8988T (cell line): ENCODE data around the gene NPSR1.
"Not testable (repeated sequence)": the region's sequence is repeated elsewhere in the genome, so short reads cannot be mapped to it uniquely, and the experiment has no call there.

Experiments
- DNase-seq: peaks from one replicate; pipeline ENCODE4 v3.0.0; 2011

Gene NPSR1

DNA sequence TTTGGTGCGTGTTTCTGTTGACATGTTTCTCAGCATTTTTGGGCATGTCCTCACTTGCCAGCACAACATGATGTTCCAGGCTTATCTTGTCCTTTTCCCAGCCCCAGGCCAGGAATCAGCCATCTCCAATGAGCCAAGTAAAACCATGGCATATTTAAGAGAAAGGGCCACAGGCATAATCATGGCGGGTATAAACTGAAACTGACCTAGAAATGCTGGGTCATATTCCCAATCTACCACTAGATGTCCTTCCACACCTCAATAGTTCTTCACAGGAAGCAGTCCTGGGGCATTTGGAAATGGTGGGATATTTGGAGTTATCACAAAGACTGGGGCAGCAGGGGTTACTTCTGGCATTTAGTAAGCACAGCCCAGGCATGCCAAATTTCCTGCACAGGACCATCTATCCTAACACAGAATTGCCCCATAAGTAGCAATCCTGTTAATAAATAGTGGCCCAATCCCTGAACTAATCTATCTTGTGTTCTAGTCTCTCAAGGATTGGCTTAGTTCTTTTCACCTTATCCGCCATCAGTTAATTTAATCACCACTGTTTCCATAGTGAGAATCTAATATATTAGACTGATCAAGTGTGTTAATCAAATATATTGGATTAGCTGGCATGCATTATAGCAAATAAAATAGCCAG, 101.6 kb downstream of the NPSR1 start:
- DNase-seq: no peak

DNA sequence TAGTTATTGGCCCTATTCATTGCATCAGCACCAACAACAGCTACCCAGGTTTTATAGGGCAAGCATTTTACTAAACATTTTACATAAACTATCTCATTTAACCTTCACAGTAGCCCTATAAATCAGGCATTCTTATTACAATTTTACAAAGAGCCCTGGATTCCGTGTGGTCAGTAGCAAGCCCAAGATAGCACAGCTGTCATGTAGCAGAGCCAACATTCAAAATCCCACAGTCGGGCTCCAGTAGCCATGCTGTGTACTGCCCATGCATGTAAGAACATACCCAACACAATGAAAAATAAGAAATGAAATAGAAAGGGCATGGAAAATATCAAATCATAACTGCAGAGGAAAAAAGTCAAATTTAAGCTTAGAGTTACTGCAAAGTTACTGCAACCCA, 102.3 kb downstream of the NPSR1 start:
- no peak for DNase-seq

DNA sequence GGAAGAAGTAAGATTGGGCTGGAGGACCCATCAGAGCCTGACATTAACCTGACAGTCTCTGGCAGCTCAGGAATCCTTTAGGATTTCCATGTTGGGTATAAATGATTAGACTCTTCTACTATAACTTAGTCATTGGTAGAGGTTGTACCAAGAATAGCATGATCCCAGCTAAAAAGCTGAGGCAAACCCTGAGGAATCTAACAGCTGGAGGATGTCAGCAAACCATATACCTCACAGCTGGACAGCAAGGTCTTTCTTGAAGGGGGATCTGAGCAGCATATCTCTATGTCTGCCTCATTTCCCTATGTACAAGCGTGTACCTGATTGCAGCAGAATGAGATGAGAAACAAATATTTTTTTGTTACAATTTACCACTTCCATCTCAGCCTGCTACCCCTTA, 103.2 kb downstream of the NPSR1 start:
- DNase-seq: no peak

DNA sequence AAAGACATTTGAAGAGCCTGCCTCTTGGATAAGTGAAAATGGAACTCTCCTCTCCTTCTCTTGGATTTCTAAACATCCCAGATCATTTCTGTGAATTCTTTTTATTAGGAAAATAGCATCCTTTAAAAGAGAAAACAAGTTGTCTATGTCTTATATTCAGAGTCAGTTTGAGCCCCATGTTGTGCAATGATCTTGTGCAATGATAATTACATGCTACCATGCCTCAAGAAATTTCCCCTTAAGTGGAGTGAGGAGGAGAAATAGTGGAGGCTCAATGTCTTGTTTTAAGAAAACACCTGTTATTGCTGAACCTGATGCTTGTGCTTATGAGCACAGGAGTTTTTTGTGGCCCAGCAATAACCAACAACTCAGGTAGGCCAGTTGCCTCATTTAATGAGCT, 103.6 kb downstream of the NPSR1 start:
- DNase-seq: no peak

DNA sequence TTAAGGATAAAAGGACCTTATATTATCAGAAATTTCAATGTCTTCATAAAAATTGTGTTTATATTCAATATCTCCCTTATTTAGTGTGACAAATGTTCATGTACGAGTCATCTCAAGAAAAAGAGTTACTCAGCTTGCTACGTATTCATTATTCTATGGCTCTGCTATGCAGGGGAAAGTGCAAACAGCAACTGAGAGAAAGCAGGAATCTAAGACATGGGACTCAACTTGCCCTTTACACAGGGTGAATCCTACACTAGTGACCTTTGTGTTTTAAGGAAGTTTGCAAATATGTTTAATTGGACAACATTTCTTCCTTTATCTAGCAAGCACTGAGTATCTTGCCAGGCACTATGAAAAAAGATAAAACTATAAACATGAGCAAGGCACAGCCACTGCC, 104.7 kb downstream of the NPSR1 start:
- DNase-seq: no peak

DNA sequence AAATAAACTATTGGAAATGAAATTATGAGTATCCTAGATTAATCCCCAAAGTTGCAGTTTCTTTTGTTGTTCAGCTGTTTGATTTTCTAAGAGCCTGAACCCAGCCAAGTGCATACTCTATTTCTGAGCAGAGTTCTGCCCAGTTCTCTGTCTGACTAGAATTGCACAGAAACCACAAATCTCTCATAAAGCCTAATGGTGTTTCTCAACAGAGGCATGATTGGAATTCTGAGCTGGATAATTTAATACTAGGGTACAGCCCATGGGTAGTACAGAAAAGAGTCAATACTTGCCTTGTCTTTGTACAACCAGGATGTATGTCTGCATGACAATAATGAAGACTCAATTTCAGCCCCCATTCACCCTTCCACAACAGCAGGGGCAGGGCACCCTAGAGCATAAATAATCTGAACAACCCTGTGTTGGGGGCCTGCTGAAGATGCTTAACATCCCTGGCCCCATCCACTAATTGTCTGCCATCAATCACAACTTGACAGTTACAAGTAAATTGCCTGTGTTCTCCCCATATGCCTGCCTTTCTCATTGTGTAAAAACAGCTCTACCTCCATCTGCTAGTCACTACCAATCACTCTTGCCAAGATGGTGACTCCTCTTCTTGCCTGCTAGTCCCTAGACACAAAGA, 114.4 kb downstream of the NPSR1 start:
- DNase-seq: no peak

DNA sequence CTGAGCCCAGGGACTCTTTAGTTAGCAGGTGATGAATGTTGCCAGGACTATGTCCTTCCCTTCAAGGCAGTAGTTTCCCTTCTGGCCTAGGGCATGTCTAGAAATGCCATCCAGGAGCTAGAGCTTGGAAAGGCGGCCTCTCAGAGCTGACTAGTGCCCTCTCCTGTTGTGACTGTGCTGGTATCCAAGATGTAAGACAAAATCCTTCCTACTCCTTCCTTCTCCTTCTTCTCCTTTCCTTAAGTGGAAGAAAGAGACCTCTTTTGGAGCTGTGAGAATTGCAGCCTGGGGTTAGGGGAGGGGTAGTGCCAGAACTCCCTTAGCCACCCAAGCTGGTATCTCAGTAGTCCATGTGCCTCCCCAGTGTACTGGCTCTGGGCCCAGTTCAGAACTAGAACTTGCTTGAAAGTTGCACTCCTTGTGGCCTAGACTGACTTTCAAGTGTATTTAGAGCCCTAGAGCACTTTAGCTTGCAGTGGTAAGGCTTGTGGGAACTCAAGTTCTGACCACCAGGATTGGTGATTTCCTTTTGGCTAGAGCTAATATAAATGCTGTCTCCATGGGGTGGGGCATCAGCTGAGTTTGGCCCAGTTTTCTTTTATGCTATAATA, 118.8 kb downstream of the NPSR1 start:
- DNase-seq: no peak

DNA sequence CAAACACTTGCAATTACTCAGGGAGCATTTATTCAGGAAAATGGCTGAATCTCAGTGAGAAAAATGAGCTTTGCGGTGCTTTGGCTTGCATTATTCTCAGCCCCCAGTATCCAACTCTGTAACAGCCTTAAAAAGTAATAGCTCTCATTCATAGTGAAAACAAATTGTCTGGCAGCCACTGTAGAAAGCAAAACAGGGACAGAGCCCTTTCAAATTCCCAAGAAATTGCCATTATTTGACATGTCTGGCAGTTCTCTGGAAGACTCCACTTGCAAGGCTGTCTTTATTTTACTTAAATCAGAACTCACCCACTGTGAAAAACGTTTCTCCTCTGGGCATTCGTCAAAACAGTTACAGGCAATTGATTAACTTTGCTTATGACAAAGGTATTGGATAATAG, 122.5 kb downstream of the NPSR1 start:
- DNase-seq: no peak

DNA sequence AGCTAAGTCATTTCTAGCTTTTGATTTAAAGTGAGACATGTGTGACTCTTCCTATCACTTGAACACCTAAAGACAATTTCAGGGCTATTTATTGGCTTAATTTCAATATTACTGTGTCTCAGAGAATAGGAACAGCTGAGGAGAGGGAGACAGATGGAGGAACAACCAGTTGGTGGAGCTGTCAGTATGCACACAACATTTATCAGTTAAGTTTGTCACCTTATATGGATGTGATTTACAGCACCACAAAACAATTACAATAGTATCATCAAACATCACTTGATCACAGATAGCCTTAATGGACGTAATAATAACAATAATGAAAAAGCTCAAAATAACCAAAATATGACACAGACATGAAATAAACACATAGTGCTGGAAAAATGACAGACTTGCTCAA, 129.6 kb downstream of the NPSR1 start:
- no peak for DNase-seq

DNA sequence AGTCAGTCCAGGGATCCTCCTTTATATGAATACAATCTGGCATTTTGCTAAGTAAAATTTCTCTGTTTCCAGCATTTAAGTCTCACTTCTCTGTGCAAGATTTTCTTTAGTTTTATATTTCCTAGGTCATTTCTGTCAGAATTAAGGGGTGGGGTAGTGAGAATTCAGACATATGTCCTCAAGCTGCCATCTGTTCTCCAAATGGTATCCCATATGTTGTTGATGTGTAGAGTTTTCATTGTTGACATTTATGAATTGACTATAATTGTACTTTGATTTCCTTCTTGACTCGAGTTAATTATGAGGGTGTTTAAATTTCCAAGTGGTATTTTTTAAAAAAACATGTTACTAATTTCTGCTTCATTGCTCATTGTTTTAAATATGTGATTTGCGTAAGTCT, 148.8 kb downstream of the NPSR1 start:
- DNase-seq: no peak

DNA sequence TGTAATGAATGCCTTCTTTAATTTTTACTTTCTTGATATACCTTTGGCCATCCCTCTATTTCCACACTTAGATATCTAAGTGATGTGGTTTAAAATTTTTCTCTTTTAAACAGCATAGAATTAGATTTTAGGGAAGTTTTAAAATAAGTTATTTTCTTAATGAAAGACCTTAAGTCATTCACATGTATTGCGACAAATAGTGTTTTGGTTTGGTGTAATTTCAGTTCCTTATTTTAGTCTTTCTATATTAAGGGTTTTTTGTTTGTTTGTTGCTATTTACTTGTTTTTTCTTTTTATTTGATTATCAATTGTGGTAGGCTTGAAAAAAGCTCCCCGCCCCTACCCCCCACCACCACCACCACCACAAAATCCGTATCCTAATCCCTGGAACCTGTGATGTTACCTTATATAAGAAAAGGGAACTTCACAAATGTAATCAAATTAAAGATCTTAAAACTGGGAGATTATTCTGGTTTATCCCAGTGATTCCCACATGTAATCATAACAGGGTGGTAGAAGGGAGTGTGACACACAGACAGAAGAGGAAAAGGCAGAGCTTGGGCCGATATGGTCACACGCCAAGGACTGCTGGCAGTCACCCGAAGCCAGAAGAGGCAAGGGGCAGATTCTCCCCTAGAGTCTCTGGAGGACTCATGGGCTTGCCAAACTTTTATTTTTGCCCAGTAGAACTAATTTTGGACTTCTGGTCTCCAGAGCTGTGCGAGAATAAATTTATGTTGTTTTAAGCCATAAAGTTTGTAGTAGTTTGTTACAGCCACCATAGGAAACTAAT, 149.7 kb downstream of the NPSR1 start:
- no peak for DNase-seq

DNA sequence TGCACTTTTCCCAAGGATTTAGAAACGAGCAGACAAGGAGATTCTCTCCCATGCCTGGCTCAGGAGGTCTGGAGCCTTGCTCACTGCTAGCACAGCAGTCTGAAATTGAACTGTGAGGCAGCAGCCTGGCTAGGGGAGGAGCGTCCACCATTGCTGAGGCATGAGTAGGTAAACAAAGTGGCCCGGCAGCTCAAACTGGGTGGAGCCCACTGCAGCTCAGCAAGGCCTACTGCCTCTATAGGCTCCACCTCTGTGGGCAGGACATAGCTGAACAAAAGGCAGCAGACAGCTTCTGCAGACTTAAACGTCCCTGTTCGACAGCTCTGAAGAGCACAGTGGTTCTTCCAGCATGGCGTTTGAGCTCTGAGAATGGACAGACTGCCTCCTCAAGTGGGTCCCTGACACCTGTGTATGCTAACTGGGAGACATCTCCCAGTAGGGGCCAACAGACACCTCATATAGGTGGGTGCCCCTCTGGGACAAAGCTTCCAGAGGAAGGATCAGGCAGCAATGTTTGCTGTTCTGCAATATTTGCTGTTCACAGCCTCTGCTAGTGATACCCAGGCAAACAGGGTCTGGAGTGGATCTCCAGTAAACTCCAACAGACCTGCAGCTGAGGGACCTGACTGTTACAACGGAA, 156.3 kb downstream of the NPSR1 start:
- DNase-seq: not testable (repeated sequence)

DNA sequence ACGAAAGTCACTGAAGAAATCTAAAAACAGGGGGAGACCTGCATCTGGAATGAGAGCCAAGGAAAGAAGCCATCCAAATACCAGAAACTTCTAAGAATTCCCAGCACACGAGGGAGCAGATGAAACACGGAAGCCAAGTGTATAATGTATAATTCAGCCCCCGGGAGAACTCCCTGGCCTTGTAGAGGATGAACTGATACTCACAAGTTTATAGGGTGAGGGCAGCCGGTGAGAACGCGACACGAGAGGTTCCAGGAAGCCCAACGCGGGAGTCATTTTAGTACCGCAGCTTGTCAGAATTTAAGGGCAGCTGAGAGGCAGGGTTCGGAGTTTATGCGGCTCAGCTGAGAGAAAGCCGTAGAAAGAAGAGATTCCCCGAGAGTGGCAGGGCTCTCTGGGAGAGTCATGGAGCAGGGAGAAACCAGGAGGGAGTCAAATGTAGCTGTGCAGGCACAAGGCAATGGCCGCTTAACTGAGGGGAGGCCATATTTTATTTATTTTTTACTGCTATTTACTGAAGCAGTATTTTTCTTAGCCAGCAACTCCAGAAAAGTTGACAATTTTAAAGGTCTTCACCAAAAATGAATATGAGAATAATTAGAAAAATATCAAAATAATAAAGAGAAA, 164.0 kb downstream of the NPSR1 start:
- no peak for DNase-seq

DNA sequence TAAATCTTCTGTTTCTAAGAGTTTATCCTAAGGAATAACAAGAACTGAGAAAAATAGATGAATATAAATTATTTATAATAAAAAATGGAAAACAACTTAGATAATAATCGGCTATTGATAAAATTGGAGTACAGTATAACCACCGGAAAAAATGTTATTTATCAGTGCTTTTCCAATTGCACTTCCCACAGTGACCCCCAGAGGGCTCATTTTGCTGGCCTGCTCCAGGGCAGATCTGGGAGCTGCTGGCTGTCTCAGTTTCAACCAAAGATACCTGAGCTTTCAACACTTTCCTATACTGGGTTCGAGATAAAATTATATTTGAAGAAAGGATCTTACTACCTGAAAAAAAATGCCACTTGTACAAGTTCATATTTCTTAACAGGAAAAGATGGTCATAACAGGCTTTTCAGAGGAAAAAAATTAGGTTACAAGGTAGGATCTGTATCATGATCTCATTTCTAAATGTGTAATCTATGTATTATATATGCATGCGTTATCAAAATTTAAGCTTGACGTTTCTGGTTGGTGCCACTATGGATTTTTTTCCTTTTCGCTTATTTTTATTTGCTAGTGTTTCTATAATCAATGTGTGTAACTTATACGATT, 165.7 kb downstream of the NPSR1 start:
- no peak for DNase-seq

DNA sequence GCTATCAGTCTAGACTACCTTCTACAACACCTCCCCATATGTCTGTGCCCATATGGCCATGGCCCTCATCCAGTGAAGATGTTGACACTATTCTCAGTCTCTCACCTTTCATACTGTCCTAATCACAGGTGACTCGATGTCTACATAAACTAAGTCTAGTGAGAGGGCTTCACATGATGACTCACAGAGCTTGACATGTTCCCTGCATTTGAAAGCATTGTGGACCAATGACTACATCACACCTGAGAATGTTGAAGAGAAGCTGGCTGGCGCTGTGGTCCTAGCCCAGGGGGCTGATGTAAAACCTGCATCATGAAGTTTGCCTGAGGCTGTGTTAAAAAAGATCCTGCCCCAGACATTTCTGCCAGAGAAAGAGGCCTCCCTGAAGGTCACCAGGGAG, 167.2 kb downstream of the NPSR1 start:
- no peak for DNase-seq

DNA sequence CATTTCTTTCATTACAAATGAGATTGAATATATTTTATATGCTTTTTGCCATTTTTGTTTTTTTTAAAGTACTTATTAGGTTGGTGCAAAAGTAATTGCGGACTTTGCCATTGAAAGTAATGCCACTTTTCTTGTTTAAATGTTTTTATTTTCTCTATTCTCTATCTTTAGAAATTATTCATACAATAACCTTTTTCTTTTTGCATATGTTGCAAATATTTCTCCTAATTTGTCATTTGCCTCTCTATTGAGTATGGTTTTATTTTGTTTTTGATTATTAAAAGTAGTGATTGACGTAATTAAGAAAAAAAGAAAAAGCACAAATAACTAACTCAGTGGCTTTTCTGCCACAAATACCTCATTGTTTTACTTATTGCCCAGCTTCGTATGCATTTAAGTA, 172.4 kb downstream of the NPSR1 start:
- no peak for DNase-seq

DNA sequence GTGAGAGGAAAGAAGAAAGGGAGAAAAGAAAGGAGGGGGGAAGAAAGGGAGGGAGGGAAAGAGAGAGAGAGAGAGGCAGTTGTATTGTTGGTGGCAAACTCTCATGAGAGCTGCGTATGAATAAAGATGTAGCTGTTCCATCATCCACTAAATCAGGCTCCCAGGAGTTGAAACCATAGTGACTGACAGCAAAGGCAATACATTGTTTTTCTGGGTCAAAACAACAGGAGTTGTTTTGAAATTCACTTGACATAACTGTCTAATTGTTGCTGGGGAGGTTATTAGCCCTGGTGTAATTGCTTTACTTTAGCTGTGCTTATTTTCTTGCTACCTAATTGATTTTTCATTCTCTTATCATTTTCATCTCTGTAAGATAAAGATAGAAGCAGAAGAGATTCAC, 173.4 kb downstream of the NPSR1 start:
- no peak for DNase-seq

DNA sequence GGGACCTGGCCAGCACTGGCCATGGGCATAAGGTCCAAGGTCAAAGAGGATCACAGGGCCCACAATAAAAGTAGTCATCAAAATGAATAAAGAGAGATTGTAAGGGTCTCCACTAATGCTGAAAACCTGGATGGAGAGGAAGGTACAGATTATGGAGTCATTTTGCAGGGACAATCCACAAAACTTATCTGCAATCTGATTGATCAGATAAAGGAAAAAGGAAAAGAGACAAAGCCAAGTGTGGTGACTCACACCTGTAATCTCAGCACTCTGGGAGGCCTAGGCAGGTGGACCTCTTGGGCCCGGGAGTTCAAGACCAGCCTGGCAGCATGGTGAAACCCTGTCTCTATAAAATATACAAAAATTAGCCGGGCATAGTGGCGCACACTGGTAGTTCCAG, 174.0 kb downstream of the NPSR1 start:
- no peak for DNase-seq

DNA sequence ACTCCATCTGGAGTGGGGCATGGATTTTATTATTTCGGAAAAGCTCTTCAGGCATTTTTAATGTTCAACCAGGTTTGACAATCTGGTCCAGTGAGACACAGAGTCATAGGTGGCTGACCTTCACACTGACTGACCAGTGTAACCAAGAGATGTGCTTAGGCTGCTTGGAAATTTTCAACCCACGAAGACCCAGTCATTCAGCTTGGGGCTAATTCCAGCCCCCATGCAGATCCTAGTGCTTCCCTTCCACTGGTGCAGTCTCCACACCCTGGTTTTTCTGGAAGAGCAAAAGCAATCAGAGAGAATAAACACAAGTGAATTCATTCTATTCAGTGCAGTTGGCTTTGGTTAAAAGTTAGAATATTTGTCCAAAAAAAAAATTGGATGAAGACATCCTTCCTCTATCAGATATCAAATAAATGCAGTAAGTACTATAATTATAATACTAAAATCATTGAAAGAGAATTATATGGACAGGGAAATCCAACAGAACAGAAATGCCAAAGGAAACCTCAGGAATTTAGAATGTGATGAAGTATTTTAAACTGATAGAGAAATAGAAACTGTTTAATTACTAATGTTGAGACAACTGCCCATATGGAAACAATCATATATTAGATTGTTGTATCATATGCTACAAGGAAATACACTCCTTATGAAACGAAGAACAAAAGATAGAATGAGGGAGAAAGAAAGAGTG, 178.0 kb downstream of the NPSR1 start:
- no peak for DNase-seq

DNA sequence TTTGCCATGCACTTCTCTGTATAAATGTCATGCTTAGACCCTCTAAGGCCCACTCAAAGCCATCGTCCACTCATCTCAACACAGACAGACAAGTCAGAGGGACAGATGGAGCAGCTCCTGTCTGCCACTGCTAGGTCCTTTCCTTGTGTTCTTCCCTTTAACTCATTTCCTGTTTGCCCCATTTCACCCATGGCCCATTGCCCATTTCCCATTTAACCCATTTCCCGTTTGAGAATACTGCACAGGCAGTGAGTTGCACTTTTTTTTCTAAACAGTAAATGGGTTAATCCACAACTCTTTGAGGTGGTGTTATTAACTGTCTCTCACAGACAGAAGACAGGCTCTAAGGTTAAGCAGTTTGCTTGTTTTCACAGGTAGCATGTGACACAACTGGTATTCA, 179.3 kb downstream of the NPSR1 start:
- DNase-seq: no peak

DNA sequence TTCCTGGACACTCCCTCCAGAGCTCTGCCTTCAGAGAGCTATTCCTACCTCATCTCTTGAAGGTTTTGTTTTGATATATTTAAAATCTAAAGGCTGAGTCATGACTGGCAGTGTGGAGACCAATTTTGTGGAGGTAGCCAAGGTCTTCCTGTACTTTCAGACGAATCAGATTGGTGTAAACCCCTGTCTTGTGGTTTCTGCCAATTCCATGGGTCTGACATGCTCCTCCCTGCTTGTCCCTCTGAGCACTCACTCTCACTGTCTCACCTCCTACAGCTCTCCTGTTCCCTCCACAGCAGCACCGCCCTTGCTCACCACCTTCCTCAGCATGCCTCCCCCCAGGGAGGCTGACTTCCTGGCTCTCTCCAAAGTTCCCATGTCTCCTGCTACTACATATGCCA, 179.8 kb downstream of the NPSR1 start:
- no peak for DNase-seq

DNA sequence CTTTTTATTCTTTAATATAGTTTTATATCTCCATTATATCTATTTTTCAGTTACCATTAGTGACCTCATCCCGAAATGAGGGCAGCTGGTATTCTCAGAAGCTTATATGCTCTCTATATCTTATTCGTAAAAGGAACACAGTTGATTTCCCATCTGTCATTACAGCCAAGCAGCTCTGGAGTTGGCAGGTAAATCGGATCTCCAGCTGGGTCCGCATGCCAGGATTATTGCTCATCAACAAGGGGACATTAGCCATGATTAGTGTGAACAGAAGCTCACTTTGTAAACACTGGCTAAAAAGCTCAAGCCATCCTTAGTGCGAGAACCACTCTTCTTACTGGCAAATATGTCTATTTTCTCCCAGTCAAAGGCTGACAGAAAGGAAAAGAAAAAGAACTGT, 180.3 kb downstream of the NPSR1 start:
- DNase-seq: no peak
